ENCODE results near the gene FBRSL1. TPM values are rescaled to one million over a fixed set of nuclear protein-coding genes. Genes with fewer than 3 reads are reported as not detected.

The FBRSL1 gene
- polyA plus RNA-seq, 3 donors, result 34.2 to 42.5 (median 37.4) TPM

DNA sequence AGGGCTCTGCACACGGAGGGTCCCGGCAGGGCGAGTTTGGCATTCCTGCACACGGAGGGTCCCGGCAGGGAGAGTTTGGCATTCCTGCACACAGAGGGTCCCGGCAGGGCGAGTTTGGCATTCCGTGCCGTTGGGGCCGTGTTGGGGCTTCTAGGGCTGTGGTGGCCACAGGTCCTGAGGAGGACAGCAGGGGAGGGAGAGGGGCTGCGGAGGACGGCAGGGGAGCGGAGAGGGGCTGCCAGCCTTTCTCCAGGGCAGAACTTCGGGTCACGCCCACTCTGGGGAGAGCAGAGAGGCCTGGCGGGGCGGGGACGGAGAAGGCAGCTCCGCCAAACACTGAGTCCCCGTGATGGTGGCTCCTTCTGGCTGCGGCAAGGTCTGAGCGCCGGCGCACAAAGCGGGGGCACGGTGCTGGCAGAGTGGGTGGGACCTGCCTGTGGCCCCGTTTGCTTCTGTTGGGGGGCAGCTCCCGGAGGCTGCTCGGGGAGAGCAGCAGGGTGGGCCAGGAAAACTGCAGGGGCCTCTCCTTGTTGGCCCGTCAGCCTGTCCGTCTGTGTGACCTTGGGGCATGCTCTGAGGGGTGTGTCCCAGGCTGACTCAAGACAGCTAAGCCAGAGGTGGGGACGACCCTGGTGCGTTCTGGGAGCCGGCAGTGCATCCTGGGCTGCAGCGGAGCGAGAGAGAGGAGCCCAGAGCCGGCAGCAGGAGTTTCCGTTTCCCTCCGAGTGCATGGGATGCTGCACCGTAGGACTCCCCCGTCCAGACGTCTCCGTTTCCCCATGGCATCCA is 60.3 kb downstream of the FBRSL1 start:
- no peak for DNase-seq (ENCODE audit: low read depth in 3 of 3, low spot score in 2 of 3)

DNA sequence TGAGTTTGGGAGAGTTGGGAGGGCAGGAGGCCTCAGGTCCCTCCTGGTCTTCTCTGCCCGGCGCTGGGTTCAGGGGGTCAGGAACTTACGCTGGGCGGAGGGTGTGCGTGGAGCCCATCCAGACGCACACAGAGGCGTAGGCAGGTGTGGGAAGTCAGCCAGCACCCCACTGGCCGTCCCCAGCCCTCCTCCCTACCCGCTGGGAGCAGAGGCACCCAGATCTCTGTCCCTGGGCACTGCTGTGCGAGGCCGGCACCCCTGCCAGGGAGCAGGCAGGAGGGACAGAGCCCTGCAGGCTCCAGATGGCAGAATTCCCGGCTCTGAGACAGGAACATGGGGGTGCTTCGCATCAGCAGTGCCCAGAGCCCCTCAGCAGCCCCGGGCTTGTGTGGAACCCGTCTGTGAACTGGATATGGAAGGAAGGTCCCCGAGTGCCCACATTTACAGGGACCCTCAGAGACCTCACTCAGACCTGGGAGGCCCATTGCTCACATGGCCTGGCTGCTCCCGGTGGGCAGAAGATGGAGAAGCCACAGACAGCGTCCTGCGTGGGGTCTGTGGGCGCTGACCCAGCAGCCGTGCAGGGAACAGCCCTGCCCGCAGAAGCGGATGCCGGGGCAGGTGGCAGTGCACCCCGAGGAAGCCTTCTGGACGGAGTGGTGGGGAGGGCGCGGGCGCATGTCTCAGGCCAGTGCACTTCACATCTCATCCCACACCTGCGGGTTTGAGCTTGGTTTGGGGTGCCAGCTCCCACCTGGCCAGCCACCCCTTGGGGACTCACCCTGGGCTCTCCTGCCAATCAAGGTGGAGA is 61.1 kb downstream of the FBRSL1 start:
- no peak for DNase-seq (ENCODE audit: low read depth in 3 of 3, low spot score in 2 of 3)

DNA sequence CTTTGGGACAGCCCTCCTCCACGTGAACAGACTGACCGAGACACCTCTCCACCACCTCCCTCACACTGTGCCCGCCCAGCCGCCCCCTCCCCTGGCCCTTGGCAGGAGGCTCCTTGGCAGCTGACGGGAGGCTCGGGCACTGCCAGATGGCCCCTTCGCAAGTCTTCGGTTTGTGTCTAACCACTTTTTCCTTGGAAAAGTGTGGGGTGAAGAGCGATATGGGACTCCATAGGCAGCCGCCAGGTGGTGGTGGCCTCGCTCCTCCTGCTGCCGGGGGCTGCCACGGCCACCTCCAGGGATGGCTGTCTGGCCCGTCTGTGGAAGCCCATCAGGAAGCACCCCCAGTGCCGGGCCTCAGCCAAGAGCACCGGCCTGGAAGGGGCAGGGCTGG is 61.7 kb downstream of the FBRSL1 start:
- DNase-seq (ENCODE audit: low read depth in 3 of 3, low spot score in 2 of 3), result no peak

- no peak for DNase-seq (ENCODE audit: low read depth in 3 of 3, low spot score in 2 of 3)
These were observed 65.1 kb downstream of the FBRSL1 start for GRCh38 chr12:132554845-132555630.

DNA sequence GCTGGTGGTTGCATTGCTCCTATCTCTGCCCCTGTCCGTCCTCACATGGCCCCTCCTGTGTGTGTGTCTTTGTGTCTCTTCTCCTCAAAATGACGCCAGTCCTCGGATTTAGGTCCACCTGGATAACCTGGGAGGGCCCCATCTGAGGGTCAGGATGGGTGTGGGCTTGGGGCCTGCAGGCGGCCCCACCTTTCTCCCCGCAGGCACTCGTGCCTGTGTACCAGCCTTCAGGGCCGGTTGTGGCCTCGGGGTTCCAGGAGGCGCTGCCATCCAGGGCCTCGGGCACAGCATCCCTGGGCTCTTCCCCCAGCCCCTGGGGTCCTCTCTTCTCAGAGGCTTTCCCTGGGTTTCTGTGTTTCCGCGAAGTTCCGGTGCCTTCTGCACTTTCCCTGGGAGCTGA is 65.7 kb downstream of the FBRSL1 start:
- DNase-seq (ENCODE audit: low read depth in 3 of 3, low spot score in 2 of 3), result no peak

- no peak for DNase-seq (ENCODE audit: low read depth in 3 of 3, low spot score in 2 of 3)
These were observed 66.3 kb downstream of the FBRSL1 start for GRCh38 chr12:132556216-132556615.

DNA sequence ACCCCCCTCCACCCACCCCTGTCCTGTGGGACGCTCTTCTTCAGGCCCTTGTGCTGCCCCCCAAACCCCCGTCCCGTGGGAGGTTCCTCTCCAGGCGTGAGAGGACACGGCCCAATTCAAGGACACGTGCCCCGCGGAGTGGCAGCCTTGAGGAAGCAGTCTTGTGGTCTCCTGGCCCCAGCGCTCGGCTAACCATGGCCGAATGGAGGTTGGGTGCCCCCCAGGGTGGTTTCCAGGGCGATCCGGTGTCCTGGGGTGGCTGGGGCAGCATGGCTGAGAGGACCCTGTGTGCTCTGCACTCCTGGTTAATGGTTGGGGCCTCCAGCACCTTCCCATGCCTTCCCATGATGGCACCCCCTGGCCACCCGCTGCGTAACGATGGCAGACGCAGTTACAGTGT is 66.8 kb downstream of the FBRSL1 start:
- no peak for DNase-seq (ENCODE audit: low read depth in 3 of 3, low spot score in 2 of 3)

DNA sequence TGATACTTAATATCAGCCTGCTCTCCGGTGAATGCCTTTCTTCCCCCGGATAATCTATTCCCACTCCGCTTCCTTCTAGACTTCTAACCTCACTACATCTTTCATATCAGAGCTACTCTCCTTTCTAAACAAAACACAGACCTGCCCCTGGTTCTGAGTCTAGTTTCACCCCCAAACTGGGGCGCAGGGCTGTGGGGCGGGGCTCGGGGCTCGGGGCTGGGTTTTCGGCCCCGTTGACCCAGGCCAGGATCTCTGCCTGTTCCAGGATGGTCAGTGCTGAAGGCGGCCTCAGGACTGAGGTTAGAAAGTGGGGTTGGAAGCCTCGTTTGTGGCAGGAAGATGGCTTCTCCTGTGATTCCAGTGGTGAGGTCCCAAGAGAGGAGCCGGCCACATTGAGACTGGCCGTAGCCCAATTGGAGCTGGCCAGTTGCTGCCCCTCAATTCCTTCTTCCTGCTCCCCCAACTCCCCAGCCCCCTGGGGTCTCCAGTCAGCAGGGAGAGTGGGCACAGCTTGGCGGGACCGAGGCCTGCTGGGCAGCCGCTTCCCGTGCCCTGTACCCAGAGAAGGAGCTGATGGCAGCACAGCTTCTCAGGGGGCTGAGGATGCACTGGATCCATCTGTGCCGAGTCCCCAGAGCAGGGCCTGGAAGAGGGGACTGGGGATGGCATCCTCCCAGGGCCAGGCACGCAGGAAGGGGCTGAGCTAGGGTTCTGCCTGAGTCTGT is 67.5 kb downstream of the FBRSL1 start:
- DNase-seq (ENCODE audit: low read depth in 3 of 3, low spot score in 2 of 3), result no peak

DNA sequence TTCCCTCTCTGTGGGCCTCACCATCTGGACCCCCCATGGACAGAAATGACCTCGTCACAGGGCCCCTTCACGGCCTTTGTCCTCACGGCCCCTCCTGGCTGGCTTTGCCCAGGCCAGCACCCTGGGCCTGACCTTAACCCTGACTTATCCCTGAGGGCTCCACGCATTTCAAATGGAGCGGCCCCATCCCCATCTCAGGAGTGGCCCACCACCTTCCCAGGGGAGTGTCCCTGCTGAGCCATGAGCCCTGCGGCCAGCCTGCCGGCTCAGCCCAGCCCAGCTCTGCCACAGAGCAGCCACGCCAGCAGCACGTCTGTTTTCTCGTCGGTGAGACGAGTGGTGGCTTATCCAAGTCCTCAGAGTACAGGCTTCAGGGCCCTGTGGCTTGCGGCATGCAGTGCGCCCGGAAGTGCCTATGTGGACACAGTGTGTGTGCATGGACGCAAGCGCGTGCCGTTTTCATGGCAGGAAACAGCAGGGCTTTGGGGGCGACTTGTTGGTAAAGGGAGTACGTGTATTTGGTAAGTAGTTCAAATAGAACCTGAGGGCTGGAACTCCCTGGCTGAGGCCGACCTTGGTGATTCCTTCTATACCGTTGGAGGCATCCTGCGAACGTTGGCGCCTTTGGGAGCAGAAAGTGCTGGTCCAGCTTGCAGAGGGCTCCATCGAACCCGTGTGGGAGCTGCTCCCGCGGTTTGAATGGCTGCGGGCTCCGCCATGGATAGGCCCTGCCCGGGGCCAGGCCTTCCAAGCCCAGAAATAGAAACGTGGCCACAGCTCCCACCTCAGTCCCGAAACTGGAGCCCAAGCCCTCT is 68.3 kb downstream of the FBRSL1 start:
- DNase-seq (ENCODE audit: low read depth in 3 of 3, low spot score in 2 of 3), result no peak

DNA sequence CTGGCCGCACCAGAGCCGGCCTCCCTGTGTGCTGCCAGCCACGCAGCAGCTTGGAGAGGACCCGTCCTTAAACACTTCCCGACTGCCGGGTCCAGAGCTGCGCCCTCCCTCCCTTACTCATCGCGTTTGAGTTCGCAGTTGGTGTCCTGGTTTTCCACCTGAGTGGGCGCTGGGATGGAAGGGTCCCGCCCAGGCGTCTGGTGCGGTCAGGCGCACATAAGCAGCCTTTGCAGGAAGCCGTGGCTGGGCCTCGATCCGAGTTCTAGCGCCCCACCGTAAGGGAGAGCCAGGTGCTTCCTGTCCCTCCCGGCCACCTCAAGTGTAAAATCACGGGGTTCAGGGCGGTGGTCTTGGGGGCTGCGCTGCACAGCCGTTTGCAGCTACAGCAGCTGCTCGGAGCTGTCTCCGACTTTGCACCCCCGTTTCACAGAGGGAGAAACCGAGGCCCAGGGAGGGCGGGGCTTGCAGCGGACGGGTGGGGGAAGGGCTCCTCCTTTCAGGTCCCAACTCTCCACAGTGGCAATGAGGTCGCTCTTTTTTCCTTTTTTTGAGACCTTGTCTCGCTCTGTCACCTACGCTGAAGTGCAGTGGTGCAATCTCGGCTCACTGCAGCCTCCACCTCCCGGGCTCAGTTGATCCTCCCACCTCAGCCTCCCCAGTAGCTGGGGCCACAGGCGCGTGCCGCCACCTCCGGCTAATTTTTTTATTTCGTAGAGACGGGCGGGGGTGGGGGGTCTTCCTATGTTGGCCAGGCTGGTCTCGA is 69.1 kb downstream of the FBRSL1 start:
- no peak for DNase-seq (ENCODE audit: low read depth in 3 of 3, low spot score in 2 of 3)

DNA sequence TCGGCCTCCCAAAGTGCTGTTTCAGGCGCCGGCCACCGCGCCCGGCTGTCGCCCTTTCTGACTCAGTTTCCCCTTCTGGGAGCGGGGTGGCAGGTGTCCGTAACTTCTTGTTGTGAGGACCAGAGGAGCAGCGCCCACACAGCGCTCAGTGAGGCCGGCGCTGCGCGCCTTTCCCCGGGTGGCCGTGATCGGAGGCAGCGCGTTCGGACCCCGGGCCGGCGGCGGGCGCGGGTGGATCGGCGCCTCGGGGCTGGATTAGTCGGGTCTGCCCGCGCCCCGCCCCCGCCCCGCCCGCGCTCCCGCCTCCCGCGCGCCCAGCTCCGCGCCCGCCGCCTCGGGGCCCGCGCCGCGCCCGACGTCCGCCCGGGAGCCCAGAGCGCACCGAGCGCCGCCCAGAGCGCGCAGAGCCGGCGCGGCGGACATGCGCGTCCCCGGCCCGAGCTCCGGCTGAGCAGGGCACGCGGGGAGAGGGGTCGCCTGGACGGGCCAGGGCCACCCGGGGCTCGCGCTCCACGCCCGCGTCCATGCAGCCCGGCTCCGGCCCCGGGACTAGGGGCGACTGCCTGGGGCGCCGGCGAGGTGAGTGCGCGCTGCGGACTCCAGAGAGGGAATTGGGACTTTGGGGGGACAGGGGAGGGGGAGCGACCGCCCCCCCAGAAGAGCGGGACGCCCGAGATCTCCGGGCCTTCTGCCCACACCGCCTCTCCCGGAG is 69.9 kb downstream of the FBRSL1 start:
- DNase-seq (ENCODE audit: low read depth in 3 of 3, low spot score in 2 of 3), result no peak

DNA sequence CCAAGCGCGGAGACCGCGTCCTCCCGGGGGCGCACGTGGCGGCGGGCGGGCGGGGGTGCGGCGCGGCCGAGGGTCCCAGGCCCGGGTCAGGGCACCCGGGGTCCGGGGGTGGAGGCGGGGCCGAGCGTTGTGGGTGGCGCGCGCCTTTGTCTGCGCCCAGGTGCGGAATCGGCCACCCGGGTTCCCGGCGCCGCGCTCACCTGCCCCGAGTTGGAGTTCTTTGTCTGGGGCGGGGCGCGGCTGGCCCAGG is 70.3 kb downstream of the FBRSL1 start:
- no peak for DNase-seq (ENCODE audit: low read depth in 3 of 3, low spot score in 2 of 3)

DNA sequence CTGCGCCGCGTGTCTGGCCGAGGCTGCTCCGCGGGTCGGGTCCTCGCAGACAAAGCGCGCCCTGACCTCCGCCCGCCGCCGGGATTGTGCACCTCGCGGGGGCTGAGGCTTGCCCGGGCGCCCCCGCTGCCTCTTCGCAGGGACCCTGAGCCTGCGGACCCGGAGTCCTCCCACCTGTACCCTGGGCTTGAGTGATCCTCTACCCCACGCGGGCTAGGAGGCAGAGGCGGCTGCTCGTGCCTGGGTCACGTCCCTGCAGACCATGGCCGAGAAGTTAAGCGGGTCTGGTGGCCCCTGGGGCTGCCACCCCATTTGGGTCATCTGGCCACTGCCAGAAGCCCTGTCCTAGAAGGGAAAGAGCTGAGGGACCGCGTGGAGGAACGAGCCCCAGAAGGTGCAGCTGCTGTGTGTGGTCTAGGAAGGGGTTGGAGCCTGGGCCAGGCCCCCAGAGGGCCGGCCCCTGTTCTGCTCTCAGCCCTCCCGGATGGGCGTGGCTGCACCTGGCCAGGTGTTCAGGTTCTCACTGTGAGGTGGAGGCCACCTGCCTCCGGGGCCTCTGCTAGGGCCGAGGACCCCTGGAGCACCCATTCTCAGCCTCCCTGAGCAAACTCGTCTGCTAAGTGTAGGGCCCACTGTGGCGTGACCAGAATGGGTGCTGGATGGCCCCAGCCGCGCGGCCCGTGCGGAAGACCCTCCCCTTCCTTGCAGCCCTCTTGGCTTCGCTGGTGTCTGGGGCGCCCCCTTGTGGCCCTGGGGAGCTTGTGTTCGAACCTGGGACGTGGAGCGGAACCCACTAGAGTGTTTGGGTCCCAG is 70.9 kb downstream of the FBRSL1 start:
- DNase-seq (ENCODE audit: low read depth in 3 of 3, low spot score in 2 of 3), result peak in 2 of 3 donors; percentile 40 to 63

Other genes with a start within 250 kb of the FBRSL1 start
- gene GALNT9, start 160.6 kb upstream of the FBRSL1 start, polyA plus RNA-seq (ENCODE audit: insufficient read length in 3 of 3), result 1 to 10 TPM; 6.2 to 8.0 (median 7.1) TPM
- gene LRCOL1, start 120.4 kb downstream of the FBRSL1 start, polyA plus RNA-seq (ENCODE audit: insufficient read length in 3 of 3), result 1 to 10 TPM; 1.4 to 2.2 (median 1.9) TPM
- 1 to 10 TPM in 2 of 3 donors, under 1 TPM in 1; 0.86 to 1.3 (median 1.1) TPM for gene P2RX2, start 128.6 kb downstream of the FBRSL1 start, polyA plus RNA-seq (ENCODE audit: insufficient read length in 3 of 3)
- gene POLE, start 197.2 kb downstream of the FBRSL1 start, polyA plus RNA-seq (ENCODE audit: insufficient read length in 3 of 3), result 10 to 100 TPM; 44.5 to 45.7 (median 44.5) TPM
- 10 to 100 TPM; 50.6 to 53.1 (median 52.7) TPM for gene PXMP2, start 197.4 kb downstream of the FBRSL1 start, polyA plus RNA-seq (ENCODE audit: insufficient read length in 3 of 3)
- gene PGAM5, start 220.7 kb downstream of the FBRSL1 start, polyA plus RNA-seq (ENCODE audit: insufficient read length in 3 of 3), result 10 to 100 TPM; 17.0 to 20.5 (median 20.1) TPM

All from right renal cortex interstitium (tissue), 3 donors.